Measurements from ENCODE around the gene LRP1B.

LRP1B gene

GRCh38 chr2:140269000-140269399 is 1861.8 kb downstream of the LRP1B start:
- DNase-seq = no peak

DNA sequence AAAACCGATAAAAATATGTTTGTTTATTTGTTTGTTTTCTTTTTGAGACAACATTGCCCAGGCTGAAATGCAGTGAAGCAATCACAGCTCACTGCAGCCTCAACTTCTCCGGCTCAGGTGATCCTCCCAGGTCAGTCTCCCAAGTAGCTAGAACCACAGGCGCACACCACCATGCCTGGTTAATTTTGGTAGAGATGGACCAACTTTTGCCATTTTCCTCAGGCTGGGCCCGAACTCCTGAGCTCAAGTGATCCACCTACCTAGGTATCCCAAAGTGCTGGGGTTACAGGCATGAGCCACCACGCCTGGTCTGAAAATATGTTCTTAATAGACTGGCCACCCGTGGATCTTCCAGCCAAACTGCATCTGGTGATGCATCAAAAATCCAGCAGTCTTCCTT is 1867.9 kb downstream of the LRP1B start:
- DNase-seq = no peak

DNA sequence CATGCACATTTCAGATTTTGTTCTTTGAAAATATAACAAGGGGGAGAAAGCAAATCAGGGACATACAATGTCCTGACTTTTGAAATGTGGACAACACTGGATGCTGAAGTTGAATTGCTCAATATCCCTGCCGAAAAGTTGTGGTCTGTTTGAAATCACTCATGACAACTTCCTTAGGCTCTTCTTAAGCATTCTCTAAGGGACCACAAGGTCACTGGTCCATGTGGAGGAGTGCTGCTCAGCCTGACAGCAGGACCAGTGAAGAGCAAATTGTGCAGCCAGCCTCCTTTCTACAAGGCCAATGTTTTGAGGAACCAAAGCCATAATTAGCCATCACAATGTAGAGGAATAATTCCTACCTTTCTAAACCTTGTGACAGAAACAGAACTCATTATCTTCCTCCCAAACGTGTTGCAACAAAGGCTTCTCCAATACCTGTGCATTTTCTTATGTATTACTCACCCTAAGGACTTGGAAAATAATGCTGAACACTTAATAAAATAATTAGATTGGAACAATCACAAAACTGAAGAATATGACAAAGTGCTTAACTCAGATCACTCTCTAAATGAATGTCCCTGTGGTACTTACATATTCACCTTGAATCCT is 1873.0 kb downstream of the LRP1B start:
- no peak for DNase-seq

- no peak for DNase-seq
Measured at GRCh38 chr2:140256080-140256479, 1874.7 kb downstream of the LRP1B start.

GRCh38 chr2:140249821-140250220 is 1881.0 kb downstream of the LRP1B start:
- no peak for DNase-seq

DNA sequence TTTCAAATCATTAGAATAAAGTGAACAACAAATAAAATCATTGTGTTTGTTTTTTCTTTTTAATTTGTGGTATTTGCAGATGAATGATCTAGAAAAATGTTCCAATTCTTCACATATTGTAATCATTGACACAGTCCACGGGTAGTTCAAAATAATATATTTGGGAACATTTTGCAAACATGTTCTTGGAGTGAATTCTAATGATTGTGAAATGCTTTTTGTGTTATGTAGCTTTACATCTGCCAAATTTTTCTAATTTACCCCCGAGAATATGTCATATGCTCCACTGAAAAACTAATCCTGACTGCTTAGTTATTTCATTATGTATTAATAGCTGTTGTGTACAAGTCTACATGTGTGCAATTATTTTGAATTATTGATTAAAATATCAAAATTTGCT is 1882.2 kb downstream of the LRP1B start:
- no peak for DNase-seq

DNA sequence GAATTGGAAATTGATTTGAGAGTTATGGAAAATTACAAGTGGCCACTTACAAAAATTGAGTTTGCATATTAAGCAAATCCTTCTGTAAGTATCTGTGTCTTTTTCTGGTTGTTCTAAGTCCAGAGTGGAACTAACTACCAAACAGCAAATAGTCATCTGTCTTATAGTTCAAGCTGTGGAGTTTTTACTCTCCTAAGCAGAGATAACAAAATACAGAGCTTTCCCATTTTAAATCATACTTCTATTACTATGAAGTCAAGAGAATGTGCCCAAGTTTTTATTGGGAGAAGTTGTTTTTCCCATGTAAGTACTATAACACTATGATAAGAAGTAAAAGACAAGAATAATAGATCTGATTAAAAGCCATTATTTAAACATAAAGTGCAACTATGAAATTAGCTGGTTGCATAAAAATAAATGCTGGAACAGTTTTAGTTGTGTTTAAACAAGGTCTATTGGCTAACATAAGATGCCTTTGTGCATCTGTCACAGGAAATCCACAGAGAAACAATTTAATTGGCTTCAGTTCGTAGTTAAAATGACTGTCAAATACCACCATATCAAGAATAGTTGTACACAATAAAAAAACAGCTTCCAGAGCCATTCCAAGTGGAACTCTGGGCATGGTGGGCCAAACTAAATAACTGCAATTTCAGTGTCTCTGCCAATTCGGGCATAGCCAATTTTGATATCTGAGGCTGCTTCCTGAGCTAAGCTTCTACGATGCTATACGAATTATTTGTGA is 1883.2 kb downstream of the LRP1B start:
- DNase-seq = no peak

- no peak for DNase-seq
Measured at GRCh38 chr2:140246957-140247356, 1883.9 kb downstream of the LRP1B start.

DNA sequence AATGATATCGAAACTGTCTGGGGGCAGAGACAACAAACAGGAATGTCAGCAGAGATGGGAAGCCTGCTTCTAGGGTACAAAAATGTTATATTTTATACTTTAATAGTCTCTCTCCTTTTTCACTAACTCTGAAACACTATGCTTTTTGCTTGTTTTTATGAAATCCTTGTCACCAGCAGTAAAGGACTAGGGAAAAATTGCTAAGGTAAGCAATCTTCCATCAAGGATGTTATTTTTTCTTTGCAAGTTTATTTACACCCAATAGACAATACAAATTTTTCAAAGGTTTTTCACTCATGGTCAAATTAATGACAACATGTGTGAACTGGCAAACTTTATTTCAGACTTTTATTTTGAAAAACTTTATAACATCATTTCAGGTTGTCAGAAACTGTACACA is 1884.8 kb downstream of the LRP1B start:
- DNase-seq = no peak

- no peak for DNase-seq
Measured at GRCh38 chr2:140242889-140243288, 1887.9 kb downstream of the LRP1B start.

GRCh38 chr2:140234116-140234515 is 1896.7 kb downstream of the LRP1B start:
- DNase-seq = no peak

GRCh38 chr2:140210963-140211362 is 1919.9 kb downstream of the LRP1B start:
- no peak for DNase-seq

- DNase-seq = no peak
Measured at GRCh38 chr2:140205093-140205492, 1925.7 kb downstream of the LRP1B start.

DNA sequence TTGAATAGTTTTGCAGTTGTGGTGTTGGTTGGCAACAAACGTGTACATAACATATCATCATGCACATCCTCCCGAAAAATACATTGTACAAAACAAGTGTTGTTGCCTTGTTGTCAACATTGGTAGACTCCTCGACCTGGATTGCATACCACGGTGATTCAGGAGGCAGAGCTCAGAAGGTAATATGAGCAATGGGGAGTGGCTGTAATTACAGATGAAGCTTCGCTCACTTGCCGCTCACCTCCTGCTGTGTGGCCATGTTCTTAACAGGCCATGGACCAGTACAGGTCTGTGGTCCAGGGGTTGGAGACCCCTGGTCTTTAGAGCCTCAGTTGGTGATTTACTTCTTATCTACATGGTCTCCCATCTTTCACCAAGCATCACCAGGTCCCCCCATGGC is 1927.5 kb downstream of the LRP1B start:
- no peak for DNase-seq

DNA sequence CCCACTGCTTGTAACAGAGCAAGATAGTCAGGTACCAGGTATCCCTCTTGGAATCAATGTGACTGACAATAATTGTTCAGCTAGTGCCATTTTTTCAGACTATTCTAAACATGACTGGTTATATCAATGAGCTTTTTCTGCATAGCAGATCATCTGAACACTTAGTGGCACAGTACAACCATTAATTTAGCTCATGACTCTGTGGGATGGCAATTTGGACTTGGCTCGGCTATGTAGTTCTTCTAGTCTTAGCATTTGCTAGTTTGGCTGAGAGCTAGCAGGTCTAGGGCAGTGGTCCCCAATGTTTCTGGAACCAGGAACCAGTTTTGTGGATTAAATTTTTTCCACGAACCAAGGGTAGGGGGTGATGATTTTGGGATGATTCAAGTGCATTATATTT is 1929.2 kb downstream of the LRP1B start:
- no peak for DNase-seq

DNA sequence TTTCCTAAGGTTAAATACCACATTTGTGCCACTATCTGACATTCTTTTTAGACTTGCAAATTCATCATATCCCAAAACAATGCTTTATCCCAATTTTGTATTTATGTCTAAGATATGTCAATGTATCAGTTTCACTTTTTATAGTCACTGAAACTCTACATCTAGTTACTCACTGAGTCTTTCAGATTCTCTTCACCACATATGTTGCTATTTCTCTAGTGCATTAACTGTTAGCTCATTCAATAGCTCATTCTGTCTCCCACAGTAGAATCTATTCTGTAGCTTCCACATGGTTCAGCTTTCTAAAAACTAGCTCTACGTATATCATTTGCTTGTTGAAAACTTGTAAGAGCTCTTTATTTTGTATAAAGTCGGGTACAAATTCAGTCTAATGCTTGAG is 1930.1 kb downstream of the LRP1B start:
- no peak for DNase-seq

GRCh38 chr2:140200307-140200706 is 1930.5 kb downstream of the LRP1B start:
- DNase-seq = no peak

DNA sequence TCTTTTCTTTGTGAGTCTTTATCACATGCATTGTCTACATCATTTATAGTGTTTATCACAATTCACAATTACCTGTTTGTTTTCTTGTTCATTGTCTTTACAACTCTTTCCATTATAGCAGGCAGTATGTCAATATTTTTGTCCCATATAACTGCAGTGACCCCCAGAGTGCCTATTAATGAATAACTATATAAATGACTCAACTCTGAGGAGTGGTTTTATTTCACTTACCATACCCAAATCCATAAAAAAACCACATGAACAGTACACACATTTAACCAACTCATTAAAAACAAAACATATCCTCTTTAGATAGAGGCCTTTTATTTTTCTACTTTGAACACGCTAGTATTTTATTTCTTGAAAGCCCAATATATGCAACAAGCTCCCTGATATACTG is 1931.5 kb downstream of the LRP1B start:
- DNase-seq = no peak

- DNase-seq = no peak
Measured at GRCh38 chr2:140187086-140187485, 1943.7 kb downstream of the LRP1B start.

DNA sequence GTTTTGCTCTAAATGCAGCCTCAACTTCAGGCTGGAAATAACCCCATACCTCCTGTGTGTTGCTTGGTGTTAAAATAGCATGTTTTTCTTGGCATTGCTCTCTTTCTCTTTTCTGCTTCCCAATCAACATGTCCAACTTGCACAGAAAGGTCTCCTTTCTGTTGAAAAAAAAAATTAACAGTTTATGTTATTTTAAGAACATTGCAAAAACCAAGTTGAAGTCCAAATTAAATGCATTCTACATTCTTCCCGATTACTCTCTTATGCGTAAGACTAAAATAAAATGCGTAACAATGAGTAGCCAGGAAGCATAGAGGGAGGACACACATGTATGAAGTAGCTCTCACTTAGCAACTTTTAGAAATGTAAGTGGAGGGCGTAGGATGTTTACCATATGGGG is 1944.5 kb downstream of the LRP1B start:
- DNase-seq = no peak

GRCh38 chr2:140185076-140185475 is 1945.7 kb downstream of the LRP1B start:
- no peak for DNase-seq

GRCh38 chr2:140183056-140183765 is 1947.6 kb downstream of the LRP1B start:
- DNase-seq = no peak
